ENCODE results near the gene PPEF2. TPM values are rescaled to one million over a fixed set of nuclear protein-coding genes. Genes with fewer than 3 reads are reported as not detected.
A peak's percentile ranks its signal among the peaks of the same experiment; 100 is the strongest.

The PPEF2 gene, protein sequence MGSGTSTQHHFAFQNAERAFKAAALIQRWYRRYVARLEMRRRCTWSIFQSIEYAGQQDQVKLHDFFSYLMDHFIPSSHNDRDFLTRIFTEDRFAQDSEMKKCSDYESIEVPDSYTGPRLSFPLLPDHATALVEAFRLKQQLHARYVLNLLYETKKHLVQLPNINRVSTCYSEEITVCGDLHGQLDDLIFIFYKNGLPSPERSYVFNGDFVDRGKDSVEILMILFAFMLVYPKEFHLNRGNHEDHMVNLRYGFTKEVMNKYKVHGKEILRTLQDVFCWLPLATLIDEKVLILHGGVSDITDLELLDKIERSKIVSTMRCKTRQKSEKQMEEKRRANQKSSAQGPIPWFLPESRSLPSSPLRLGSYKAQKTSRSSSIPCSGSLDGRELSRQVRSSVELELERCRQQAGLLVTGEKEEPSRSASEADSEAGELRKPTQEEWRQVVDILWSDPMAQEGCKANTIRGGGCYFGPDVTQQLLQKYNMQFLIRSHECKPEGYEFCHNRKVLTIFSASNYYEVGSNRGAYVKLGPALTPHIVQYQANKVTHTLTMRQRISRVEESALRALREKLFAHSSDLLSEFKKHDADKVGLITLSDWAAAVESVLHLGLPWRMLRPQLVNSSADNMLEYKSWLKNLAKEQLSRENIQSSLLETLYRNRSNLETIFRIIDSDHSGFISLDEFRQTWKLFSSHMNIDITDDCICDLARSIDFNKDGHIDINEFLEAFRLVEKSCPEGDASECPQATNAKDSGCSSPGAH
- 0.09 TPM in 1 of 2 replicates, not detected in the other for total RNA-seq
- long read RNA-seq = 0 reads

DNA sequence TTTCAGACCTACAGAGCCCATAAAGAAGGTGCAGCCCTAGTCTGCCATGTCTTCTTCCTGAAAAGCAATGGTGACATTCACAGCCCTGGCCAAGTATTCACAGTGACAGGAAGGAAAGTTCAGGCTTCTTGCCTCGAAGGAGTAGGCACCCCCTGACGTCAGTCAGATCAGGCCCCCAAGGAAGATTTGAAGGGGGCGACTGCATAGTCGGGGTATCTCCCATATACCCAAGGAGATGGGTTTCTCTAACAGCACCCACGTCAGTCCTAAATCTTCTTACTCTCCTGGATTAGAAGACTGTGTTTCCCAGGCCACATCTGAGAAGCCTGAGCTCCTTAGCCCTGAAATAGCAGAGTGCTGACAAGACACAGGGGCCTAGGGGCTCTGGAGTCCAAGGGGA lies at the start of gene PPEF2:
PPEF2 (minus strand) TSS at position 101 of the 400 bp plus-strand sequence. CDS start 6,127 bp downstream, outside the sequence.
- peaks cover 2% of the 10 kb centered on the region for H3K36me3 Mint-ChIP-seq (ENCODE audit: low read depth)

DNA sequence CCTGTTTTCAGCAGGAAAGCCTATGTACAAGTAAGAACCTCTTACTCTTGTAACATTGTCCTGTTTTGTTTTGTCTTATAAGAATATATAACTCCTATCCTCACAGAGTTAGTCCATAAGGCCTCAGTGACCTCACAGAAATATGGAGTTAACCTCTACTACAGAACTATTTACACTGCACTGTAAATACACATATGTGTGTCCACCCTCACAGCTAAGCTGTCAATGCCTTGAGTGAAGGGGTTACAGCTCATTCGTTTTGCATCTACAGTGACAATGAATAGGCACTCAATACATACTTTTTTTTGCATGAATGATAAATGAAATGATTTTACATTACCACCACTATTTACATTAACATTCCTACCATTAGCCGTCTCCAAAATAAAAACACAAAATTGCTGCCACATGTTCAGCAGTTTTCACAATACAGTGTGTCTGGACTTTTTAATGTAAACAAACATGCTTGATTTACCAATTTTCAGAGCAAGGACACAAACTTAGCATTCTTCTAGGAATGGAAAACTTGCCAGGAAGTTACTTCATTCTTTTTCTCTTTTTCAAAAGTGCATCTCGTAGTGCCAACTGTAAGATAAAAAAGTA lies 48.1 kb upstream of the PPEF2 start:
- TF ChIP-seq, protein P1, sequence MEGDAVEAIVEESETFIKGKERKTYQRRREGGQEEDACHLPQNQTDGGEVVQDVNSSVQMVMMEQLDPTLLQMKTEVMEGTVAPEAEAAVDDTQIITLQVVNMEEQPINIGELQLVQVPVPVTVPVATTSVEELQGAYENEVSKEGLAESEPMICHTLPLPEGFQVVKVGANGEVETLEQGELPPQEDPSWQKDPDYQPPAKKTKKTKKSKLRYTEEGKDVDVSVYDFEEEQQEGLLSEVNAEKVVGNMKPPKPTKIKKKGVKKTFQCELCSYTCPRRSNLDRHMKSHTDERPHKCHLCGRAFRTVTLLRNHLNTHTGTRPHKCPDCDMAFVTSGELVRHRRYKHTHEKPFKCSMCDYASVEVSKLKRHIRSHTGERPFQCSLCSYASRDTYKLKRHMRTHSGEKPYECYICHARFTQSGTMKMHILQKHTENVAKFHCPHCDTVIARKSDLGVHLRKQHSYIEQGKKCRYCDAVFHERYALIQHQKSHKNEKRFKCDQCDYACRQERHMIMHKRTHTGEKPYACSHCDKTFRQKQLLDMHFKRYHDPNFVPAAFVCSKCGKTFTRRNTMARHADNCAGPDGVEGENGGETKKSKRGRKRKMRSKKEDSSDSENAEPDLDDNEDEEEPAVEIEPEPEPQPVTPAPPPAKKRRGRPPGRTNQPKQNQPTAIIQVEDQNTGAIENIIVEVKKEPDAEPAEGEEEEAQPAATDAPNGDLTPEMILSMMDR (conservative IDR thresholded peaks at IDR 0.05) = no peak
- Mint-ChIP-seq H3K4me1 (no peaks in the 10 kb centered on the region), H3K9me3 (no peaks in the 10 kb centered on the region), H3K27ac (ENCODE audit: unreplicated experiment) (no peak overlapping the region), H3K4me3 (no peak overlapping the region), H3K27me3 (ENCODE audit: low read depth) (no peaks in the 10 kb centered on the region), H3K36me3 (ENCODE audit: low read depth) (peaks cover 12% of the 10 kb centered on the region)
- DNase-seq (ENCODE audit: low read depth, low spot score) = no peak

More for the DNA sequence above, at the start of gene PPEF2:
- no peak within 1 kb of the TSS for H3K4me3 Mint-ChIP-seq
- no peaks in the 10 kb centered on the region for H3K4me1 Mint-ChIP-seq
- TF ChIP-seq, protein P1 (conservative IDR thresholded peaks at IDR 0.05) = no peak
- H3K27ac Mint-ChIP-seq (ENCODE audit: unreplicated experiment) = no peak within 1 kb of the TSS
- H3K27me3 Mint-ChIP-seq (ENCODE audit: low read depth) = no peaks in the 10 kb centered on the region
- DNase-seq (ENCODE audit: low read depth, low spot score) = no peak
- no peaks in the 10 kb centered on the region for H3K9me3 Mint-ChIP-seq

DNA sequence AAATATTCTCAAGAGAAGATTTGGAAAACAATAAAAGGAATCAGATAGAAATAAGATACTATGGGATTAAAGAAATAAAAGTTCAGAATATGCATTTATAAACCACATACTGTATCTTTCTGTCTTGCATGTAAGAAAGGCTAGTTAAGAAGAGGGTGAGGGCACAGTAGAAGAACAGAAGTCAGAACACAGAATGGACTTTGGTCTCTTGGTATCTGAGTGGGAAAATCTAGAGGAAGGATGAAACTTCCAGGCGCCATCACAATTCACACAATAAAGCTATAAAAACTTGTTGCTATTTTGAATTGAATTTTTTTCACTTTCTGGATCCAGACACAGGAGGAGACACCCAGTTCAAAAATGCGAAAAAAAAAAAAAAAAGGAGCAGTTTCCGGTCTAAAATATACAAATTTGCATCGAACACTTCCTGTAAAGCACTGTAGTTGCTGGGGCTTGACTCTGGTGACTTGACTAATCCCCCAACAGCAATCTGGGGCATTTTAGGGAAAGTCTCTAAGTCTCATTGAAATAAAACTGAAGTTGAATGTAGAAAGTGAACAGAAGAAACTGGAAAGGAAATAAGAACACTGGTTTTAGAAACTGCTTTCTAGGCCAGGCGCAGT lies 46.7 kb upstream of the PPEF2 start:
- Mint-ChIP-seq H3K4me1 (no peaks in the 10 kb centered on the region), H3K27me3 (ENCODE audit: low read depth) (no peaks in the 10 kb centered on the region), H3K27ac (ENCODE audit: unreplicated experiment) (no peak overlapping the region), H3K9me3 (no peaks in the 10 kb centered on the region), H3K4me3 (no peak overlapping the region), H3K36me3 (ENCODE audit: low read depth) (peaks cover 8% of the 10 kb centered on the region)
- DNase-seq (ENCODE audit: low read depth, low spot score) = no peak
- TF ChIP-seq, protein P1 (conservative IDR thresholded peaks at IDR 0.05) = no peak

DNA sequence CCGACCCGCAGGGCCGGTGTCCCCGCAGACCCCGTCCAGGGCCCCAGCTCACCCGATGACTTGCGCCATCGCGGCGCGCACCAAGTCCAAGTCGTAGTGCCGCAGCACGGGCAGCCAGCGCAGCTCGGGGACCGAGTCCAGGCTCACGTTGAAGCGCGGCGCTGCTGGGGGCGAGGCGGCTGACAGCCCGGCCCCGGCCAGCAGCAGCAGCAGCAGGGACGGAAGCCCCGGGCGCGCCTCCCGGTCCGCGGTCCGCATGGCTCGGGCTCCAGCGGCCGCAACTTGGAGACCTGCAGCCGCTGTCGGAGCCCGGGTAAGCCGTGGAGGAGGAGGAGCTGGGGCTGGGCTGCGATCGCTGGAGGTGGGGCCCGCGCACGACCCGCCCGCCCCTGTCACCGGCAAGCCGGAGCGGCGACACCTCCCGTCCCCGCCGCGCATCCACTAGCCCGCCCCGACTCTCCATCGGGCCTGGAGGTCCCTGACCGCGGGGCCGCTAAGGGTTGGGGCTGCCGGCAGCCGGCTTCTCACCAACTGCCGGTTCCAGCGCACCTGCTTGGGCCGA lies 38.5 kb upstream of the PPEF2 start, which contains the start of gene NAAA:
NAAA (minus strand) TSS at position 322 of the 562 bp plus-strand sequence; CDS start at position 258, 64 bp downstream.
- TF ChIP-seq, protein P1 (conservative IDR thresholded peaks at IDR 0.05) = no peak
- H3K27me3 Mint-ChIP-seq (ENCODE audit: low read depth) = no peaks in the 10 kb centered on the region
- H3K36me3 Mint-ChIP-seq (ENCODE audit: low read depth) = no peaks in the 10 kb centered on the region
- H3K27ac Mint-ChIP-seq (ENCODE audit: unreplicated experiment) = peak within 1 kb of the TSS; percentile 16
- peak; percentile 60 for DNase-seq (ENCODE audit: low read depth, low spot score)
- H3K4me3 Mint-ChIP-seq = peak within 1 kb of the TSS; percentile 92
- H3K4me1 Mint-ChIP-seq = peaks cover 14% of the 10 kb centered on the region
- H3K9me3 Mint-ChIP-seq = no peaks in the 10 kb centered on the region

Measured in neural crest cell (in vitro differentiated cells).